IMR-90 (cell line): Measurements from ENCODE around the gene STK25. TPM values are rescaled to one million over a fixed set of nuclear protein-coding genes. Genes with fewer than 3 reads are reported as not detected.

ENCODE experiments used
- ATAC-seq: fragments of 200-7000 bp; cut with Tn5 transposase; 2 replicates; pipeline ENCODE4 v1.9.1; 2020; ENCODE audit warnings: low read depth, mild to moderate bottlenecking, moderate library complexity
- BruUV-seq: library from RNA; stranded (reverse); fragments of 400-500 nt; replicated peaks from 2 replicates; lab custom pipeline; 2021; lab: Mats Ljungman, UMichigan
- CTCF ChIA-PET: fragments of 300-600 bp; formaldehyde crosslinking; extraction: SDS; loops from one replicate; lab custom pipeline; 2021; ENCODE audit warnings: antibody characterized with exemption; lab: Yijun Ruan, JAX
- POLR2A ChIA-PET: fragments of 300-600 bp; sonication (Branson Sonifier 250); formaldehyde crosslinking; loops from one replicate; lab custom pipeline; 2022; ENCODE audit warnings: antibody characterized with exemption; ENCODE audit not compliant: unreplicated experiment; lab: Charles Lee
- DNase-seq: peaks from one replicate; pipeline ENCODE4 v3.0.0; 2013
- H2AFZ ChIP-seq: replicated peaks from 2 replicates; pipeline ENCODE3; 2013; ENCODE audit warnings: low read length, mild to moderate bottlenecking; ENCODE audit not compliant: poor library complexity
- H2AK5ac ChIP-seq: 2 replicates; pipeline ENCODE4 v1.6.1; 2013; ENCODE audit warnings: low read depth, low read length, inconsistent platforms
- H2AK9ac ChIP-seq: replicated peaks from 2 replicates; pipeline ENCODE3; 2013; ENCODE audit warnings: mild to moderate bottlenecking, low read depth, low read length, moderate library complexity; ENCODE audit not compliant: poor library complexity
- H2BK120ac ChIP-seq: 2 replicates; pipeline ENCODE4 v1.6.1; 2013; ENCODE audit warnings: low read depth, low read length, inconsistent platforms
- H2BK15ac ChIP-seq: 3 replicates; pipeline ENCODE4 v1.6.1; 2013; ENCODE audit warnings: low read depth, low read length, inconsistent platforms
- H2BK20ac ChIP-seq: 2 replicates; pipeline ENCODE4 v1.6.1; 2013; ENCODE audit warnings: low read depth, mild to moderate bottlenecking, inconsistent platforms, low read length, moderate library complexity
- H2BK5ac ChIP-seq: 2 replicates; pipeline ENCODE4 v1.6.1; 2013; ENCODE audit warnings: mild to moderate bottlenecking, low read depth, low read length, inconsistent platforms; ENCODE audit not compliant: poor library complexity, severe bottlenecking
- H3K14ac ChIP-seq: replicated peaks from 2 replicates; pipeline ENCODE4 v1.6.1; 2013; ENCODE audit warnings: low read depth, low read length, inconsistent platforms
- H3K18ac ChIP-seq: 2 replicates; pipeline ENCODE4 v1.6.1; 2013; ENCODE audit warnings: low read depth, low read length, control low read depth
- H3K23ac ChIP-seq: 2 replicates; pipeline ENCODE4 v1.6.1; 2013; ENCODE audit warnings: low read depth, low read length, inconsistent platforms
- H3K27ac ChIP-seq: 2 replicates; pipeline ENCODE4 v1.5.1; 2013; ENCODE audit warnings: mild to moderate bottlenecking, control low read depth, low read length; ENCODE audit not compliant: insufficient read depth
- H3K27me3 ChIP-seq: 2 replicates; pipeline ENCODE4 v1.6.1; 2013; ENCODE audit warnings: low read length; ENCODE audit not compliant: control insufficient read depth, insufficient read depth
- H3K36me3 ChIP-seq: 2 replicates; pipeline ENCODE4 v1.6.1; 2013; ENCODE audit warnings: low read length, mixed read lengths; ENCODE audit not compliant: control insufficient read depth, insufficient read depth
- H3K4ac ChIP-seq: 2 replicates; pipeline ENCODE4 v1.6.1; 2013; ENCODE audit warnings: low read depth, low read length, inconsistent platforms
- H3K4me1 ChIP-seq: 2 replicates; pipeline ENCODE4 v1.6.1; 2013; ENCODE audit warnings: low read length, mixed read lengths; ENCODE audit not compliant: control insufficient read depth, insufficient read depth
- H3K4me2 ChIP-seq: 2 replicates; pipeline ENCODE4 v1.6.1; 2013; ENCODE audit warnings: low read depth, mild to moderate bottlenecking, control low read depth, low read length, moderate library complexity
- H3K4me3 ChIP-seq: 2 replicates; pipeline ENCODE4 v1.5.1; 2013; ENCODE audit warnings: low read depth, mild to moderate bottlenecking, control low read depth, low read length, moderate library complexity; ENCODE audit not compliant: insufficient read depth
- H3K56ac ChIP-seq: 2 replicates; pipeline ENCODE4 v1.6.1; 2013; ENCODE audit warnings: low read length, inconsistent platforms; ENCODE audit not compliant: insufficient read depth; ENCODE audit errors: extremely low read depth
- H3K79me1 ChIP-seq, 2 experiments: 2 replicates each; pipeline ENCODE4 v1.6.1; 2013; ENCODE audit warnings: low read length in 2 of 2, inconsistent platforms in 1 of 2, low read depth in 1 of 2
- H3K9ac ChIP-seq: 2 replicates; pipeline ENCODE4 v1.6.1; 2013; ENCODE audit warnings: low read depth, low read length, control low read depth
- H3K9me1 ChIP-seq: 2 replicates; pipeline ENCODE4 v1.6.1; 2013; ENCODE audit warnings: low read length, inconsistent platforms; ENCODE audit not compliant: insufficient read depth
- H3K9me3 ChIP-seq: 2 replicates; pipeline ENCODE4 v1.6.1; 2013; ENCODE audit warnings: low read length; ENCODE audit not compliant: control insufficient read depth, insufficient read depth
- H4K20me1 ChIP-seq: 2 replicates; pipeline ENCODE4 v1.6.1; 2013; ENCODE audit warnings: low read length, inconsistent platforms; ENCODE audit not compliant: insufficient read depth
- H4K5ac ChIP-seq: 2 replicates; pipeline ENCODE4 v1.6.1; 2013; ENCODE audit warnings: mild to moderate bottlenecking, low read depth, low read length, control low read depth
- H4K8ac ChIP-seq, 2 experiments: 2 replicates each; pipeline ENCODE4 v1.6.1; 2013; ENCODE audit warnings: low read depth in 2 of 2, low read length in 2 of 2, control low read depth in 1 of 2, inconsistent platforms in 1 of 2
- H4K91ac ChIP-seq: 2 replicates; pipeline ENCODE4 v1.6.1; 2013; ENCODE audit warnings: low read depth, low read length, inconsistent platforms; ENCODE audit not compliant: insufficient read depth
- BHLHE40 ChIP-seq: fragments of 150-350 bp; IDR thresholded peaks from 2 replicates; pipeline ENCODE4 v1.6.1; 2016; ENCODE audit warnings: mild to moderate bottlenecking, low read depth, low read length
- CEBPB ChIP-seq: IDR thresholded peaks from 2 replicates; pipeline ENCODE4 v1.6.1; 2012; ENCODE audit warnings: low read depth, low read length, improper control_type of control experiment
- CHD1 ChIP-seq: IDR thresholded peaks from 2 replicates; pipeline ENCODE4 v1.6.1; 2012; ENCODE audit warnings: low read depth, low read length, improper control_type of control experiment
- FOS ChIP-seq: fragments of 150-350 bp; IDR thresholded peaks from 2 replicates; pipeline ENCODE4 v1.6.1; 2016; ENCODE audit warnings: low read depth, low read length
- MAFK ChIP-seq: IDR thresholded peaks from 2 replicates; pipeline ENCODE4 v1.6.1; 2012; ENCODE audit warnings: low read depth, low read length, improper control_type of control experiment
- MAZ ChIP-seq: IDR thresholded peaks from 2 replicates; pipeline ENCODE4 v1.6.1; 2012; ENCODE audit warnings: low read depth, mild to moderate bottlenecking, low read length, improper control_type of control experiment, moderate library complexity, borderline replicate concordance
- MXI1 ChIP-seq: IDR thresholded peaks from 2 replicates; pipeline ENCODE4 v1.6.1; 2012; ENCODE audit warnings: low read depth, mild to moderate bottlenecking, low read length, moderate library complexity, borderline replicate concordance
- NFE2L2 ChIP-seq: fragments of 150-350 bp; IDR thresholded peaks from 2 replicates; pipeline ENCODE4 v1.6.1; 2016; ENCODE audit warnings: low read depth, mild to moderate bottlenecking, low read length
- POLR2A ChIP-seq: IDR thresholded peaks from 2 replicates; pipeline ENCODE4 v1.6.1; 2012; ENCODE audit warnings: mild to moderate bottlenecking, low read depth, low read length
- RAD21 ChIP-seq: IDR thresholded peaks from 2 replicates; pipeline ENCODE4 v1.6.1; 2012; ENCODE audit warnings: low read length, improper control_type of control experiment
- RCOR1 ChIP-seq: IDR thresholded peaks from 2 replicates; pipeline ENCODE4 v1.6.1; 2012; ENCODE audit warnings: mild to moderate bottlenecking, low read length, improper control_type of control experiment; ENCODE audit not compliant: insufficient replicate concordance
- RFX5 ChIP-seq: IDR thresholded peaks from 2 replicates; pipeline ENCODE4 v1.8.0; 2012; ENCODE audit warnings: low read depth, mild to moderate bottlenecking, low read length, moderate library complexity
- SMC3 ChIP-seq: fragments of 150-350 bp; IDR thresholded peaks from 2 replicates; pipeline ENCODE4 v1.6.1; 2016; ENCODE audit warnings: low read depth, mild to moderate bottlenecking, antibody characterized with exemption, low read length, moderate library complexity
- USF2 ChIP-seq: fragments of 150-350 bp; IDR thresholded peaks from 2 replicates; pipeline ENCODE4 v1.6.1; 2017; ENCODE audit warnings: mild to moderate bottlenecking, antibody characterized with exemption, low read length, low read depth
- WGBS, 2 experiments: methylation state at CpG; one replicate each; pipeline versions ENCODE4 v1.1.5 to v1.1.7; 2013; ENCODE audit warnings: missing lambda C conversion rate in 2 of 2; ENCODE audit not compliant: insufficient read length in 1 of 2; ENCODE audit errors: extremely low coverage in 2 of 2; 5-methylcytosine and 5-hydroxymethylcytosine counted together
- dilution Hi-C: fragments of 300-500 bp; cut with HindIII; formaldehyde crosslinking; loops from one replicate; pipeline ENCODE4 v1.14.3; 2018; ENCODE audit warnings: low sequenced_read_pairs; ENCODE audit not compliant: unreplicated experiment
- in situ Hi-C: fragments of 300-500 bp; cut with MboI; formaldehyde crosslinking; loops from 3 replicates; pipeline ENCODE4 v1.14.3; 2019; ENCODE audit warnings: low sequenced_read_pairs, inconsistent platforms, mixed read lengths
- intact Hi-C: fragments of 100-400 bp; cut with micrococcal nuclease; formaldehyde crosslinking; loops from 2 replicates; pipeline ENCODE4 v1.10.0; 2022
- polyA plus RNA-seq, 3 experiments: library from polyadenylated mRNA; depleted of rRNA; stranded (reverse); fragments of >200 nt; gene quantifications; 2 replicates each; pipeline ENCODE4 v1.2.3, GENCODE V29; 2012; ENCODE audit warnings: low replicate concordance in 1 of 3
- total RNA-seq: library from RNA; depleted of rRNA; stranded (reverse); fragments of >200 nt; gene quantifications from 2 replicates; pipeline ENCODE4 v1.2.3, GENCODE V29; 2012
- TF ChIP-seq, protein P1 (sequence below): fragments of 150-350 bp; IDR thresholded peaks from 2 replicates; pipeline ENCODE4 v1.6.1; 2016; ENCODE audit warnings: low read depth, mild to moderate bottlenecking, low read length, moderate library complexity, borderline replicate concordance
- TF ChIP-seq, protein P2 (sequence below): conservative IDR thresholded peaks from 2 replicates; pipeline ENCODE4 v1.5.1; 2012; ENCODE audit warnings: mild to moderate bottlenecking, low read depth, low read length, improper control_type of control experiment

The STK25 gene
- total and polyA plus RNA-seq, 2 of the 4 experiments (the other 2 are of a cell fraction), result 258 to 392 TPM

- Histone ChIP-seq H3K14ac (no peak overlapping the region), H3K9me1 (peaks cover 2% of the 10 kb centered on the region; the same call in 1 of the 2 replicates), H3K4ac (no peak overlapping the region), H3K27me3 (no peaks in the 10 kb centered on the region), H4K5ac (no peak overlapping the region), H4K8ac (no peak overlapping the region), H3K9me3 (no peaks in the 10 kb centered on the region), H3K56ac (no peak overlapping the region), H3K23ac (no peak overlapping the region), H3K27ac (no peak overlapping the region), H2AK9ac (no peak overlapping the region), H3K36me3 (no peaks in the 10 kb centered on the region; the same call in 1 of the 2 replicates), H3K4me2 (no peak overlapping the region), H2BK20ac (no peak overlapping the region), H3K18ac (no peak overlapping the region), H3K4me1 (no peaks in the 10 kb centered on the region), H4K20me1 (no peaks in the 10 kb centered on the region), H2BK120ac (no peak overlapping the region), H4K91ac (no peak overlapping the region), H2AFZ (no peak overlapping the region), H3K9ac (no peak overlapping the region), H2AK5ac (no peak overlapping the region), H2BK15ac (no peak overlapping the region), H2BK5ac (no peak overlapping the region), H3K79me1 (no peaks in the 10 kb centered on the region), H3K4me3 (no peak overlapping the region)
- ATAC-seq (no peak), DNase-seq (no peak)
- ChIA-PET CTCF (no interaction called here), POLR2A (no interaction called here)
- dilution Hi-C loops (no loop called here), in situ Hi-C loops (no loop called here), intact Hi-C loops (no loop called here)
- TF ChIP-seq RAD21 (no peak), POLR2A (no peak), NFE2L2 (no peak), CEBPB (no peak), SMC3 (no peak), CHD1 (no peak), MAFK (no peak), MXI1 (no peak), RCOR1 (no peak), BHLHE40 (no peak), RFX5 (no peak), MAZ (no peak), FOS (no peak), USF2 (no peak)
- TF ChIP-seq, protein P1, sequence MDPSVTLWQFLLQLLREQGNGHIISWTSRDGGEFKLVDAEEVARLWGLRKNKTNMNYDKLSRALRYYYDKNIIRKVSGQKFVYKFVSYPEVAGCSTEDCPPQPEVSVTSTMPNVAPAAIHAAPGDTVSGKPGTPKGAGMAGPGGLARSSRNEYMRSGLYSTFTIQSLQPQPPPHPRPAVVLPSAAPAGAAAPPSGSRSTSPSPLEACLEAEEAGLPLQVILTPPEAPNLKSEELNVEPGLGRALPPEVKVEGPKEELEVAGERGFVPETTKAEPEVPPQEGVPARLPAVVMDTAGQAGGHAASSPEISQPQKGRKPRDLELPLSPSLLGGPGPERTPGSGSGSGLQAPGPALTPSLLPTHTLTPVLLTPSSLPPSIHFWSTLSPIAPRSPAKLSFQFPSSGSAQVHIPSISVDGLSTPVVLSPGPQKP, result no peak
- TF ChIP-seq, protein P2, sequence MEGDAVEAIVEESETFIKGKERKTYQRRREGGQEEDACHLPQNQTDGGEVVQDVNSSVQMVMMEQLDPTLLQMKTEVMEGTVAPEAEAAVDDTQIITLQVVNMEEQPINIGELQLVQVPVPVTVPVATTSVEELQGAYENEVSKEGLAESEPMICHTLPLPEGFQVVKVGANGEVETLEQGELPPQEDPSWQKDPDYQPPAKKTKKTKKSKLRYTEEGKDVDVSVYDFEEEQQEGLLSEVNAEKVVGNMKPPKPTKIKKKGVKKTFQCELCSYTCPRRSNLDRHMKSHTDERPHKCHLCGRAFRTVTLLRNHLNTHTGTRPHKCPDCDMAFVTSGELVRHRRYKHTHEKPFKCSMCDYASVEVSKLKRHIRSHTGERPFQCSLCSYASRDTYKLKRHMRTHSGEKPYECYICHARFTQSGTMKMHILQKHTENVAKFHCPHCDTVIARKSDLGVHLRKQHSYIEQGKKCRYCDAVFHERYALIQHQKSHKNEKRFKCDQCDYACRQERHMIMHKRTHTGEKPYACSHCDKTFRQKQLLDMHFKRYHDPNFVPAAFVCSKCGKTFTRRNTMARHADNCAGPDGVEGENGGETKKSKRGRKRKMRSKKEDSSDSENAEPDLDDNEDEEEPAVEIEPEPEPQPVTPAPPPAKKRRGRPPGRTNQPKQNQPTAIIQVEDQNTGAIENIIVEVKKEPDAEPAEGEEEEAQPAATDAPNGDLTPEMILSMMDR, result no peak
- WGBS, 2 experiments, result 52% methylated on average over 2 of the region's 13 CpGs; no CpG with 5 or more reads in 1 of the 2 experiments
- BruUV-seq, result no TSS peak
These were observed 48.9 kb downstream of the STK25 start for GRCh38 chr2:241459520-241459919.
